ENCODE measurements around the gene ZC3H14.
"Not testable (repeated sequence)": the region's sequence is repeated elsewhere in the genome, so short reads cannot be mapped to it uniquely, and the experiment has no call there.

Gene ZC3H14

GRCh38 chr14:88562831-88563686 lies at the start of gene ZC3H14:
Gene ZC3H14 (plus strand): TSS chr14:88563037. CDS start chr14:88563134, 97 bp downstream.
- peak; percentile 88 for DNase-seq (ENCODE audit: low spot score)

- DNase-seq (ENCODE audit: low spot score) = no peak
Measured at GRCh38 chr14:88515499-88516221, 47.2 kb upstream of the ZC3H14 start.

GRCh38 chr14:88516861-88517357 lies 45.9 kb upstream of the ZC3H14 start:
- DNase-seq (ENCODE audit: low spot score) = no peak

GRCh38 chr14:88518592-88519512 lies 44.0 kb upstream of the ZC3H14 start:
- no peak for DNase-seq (ENCODE audit: low spot score)

GRCh38 chr14:88519907-88520306 lies 42.9 kb upstream of the ZC3H14 start:
- DNase-seq (ENCODE audit: low spot score) = no peak

GRCh38 chr14:88521818-88522217 lies 41.0 kb upstream of the ZC3H14 start:
- no peak for DNase-seq (ENCODE audit: low spot score)

- no peak for DNase-seq (ENCODE audit: low spot score)
Measured at GRCh38 chr14:88522393-88522792, 40.4 kb upstream of the ZC3H14 start.

- not testable (repeated sequence) for DNase-seq (ENCODE audit: low spot score)
Measured at GRCh38 chr14:88529889-88530288, 32.9 kb upstream of the ZC3H14 start.

- no peak for DNase-seq (ENCODE audit: low spot score)
Measured at GRCh38 chr14:88533064-88533602, 29.7 kb upstream of the ZC3H14 start.

- DNase-seq (ENCODE audit: low spot score) = no peak
Measured at GRCh38 chr14:88535149-88535548, 27.7 kb upstream of the ZC3H14 start.

GRCh38 chr14:88535813-88536212 lies 27.0 kb upstream of the ZC3H14 start:
- no peak for DNase-seq (ENCODE audit: low spot score)

GRCh38 chr14:88541324-88541723 lies 21.5 kb upstream of the ZC3H14 start:
- DNase-seq (ENCODE audit: low spot score) = no peak

GRCh38 chr14:88542857-88543795 lies 19.7 kb upstream of the ZC3H14 start:
- no peak for DNase-seq (ENCODE audit: low spot score)

GRCh38 chr14:88545256-88545655 lies 17.6 kb upstream of the ZC3H14 start:
- DNase-seq (ENCODE audit: low spot score) = no peak

- DNase-seq (ENCODE audit: low spot score) = no peak
Measured at GRCh38 chr14:88546621-88547385, 16.0 kb upstream of the ZC3H14 start.

GRCh38 chr14:88547386-88547780 lies 15.5 kb upstream of the ZC3H14 start:
- no peak for DNase-seq (ENCODE audit: low spot score)

GRCh38 chr14:88550078-88550477 lies 12.8 kb upstream of the ZC3H14 start:
- DNase-seq (ENCODE audit: low spot score) = no peak

GRCh38 chr14:88551094-88551870 lies 11.6 kb upstream of the ZC3H14 start:
- DNase-seq (ENCODE audit: low spot score) = peak; percentile 87

- DNase-seq (ENCODE audit: low spot score) = no peak
Measured at GRCh38 chr14:88551980-88552431, 10.8 kb upstream of the ZC3H14 start.
